ENCODE data around the gene PPIAL4G.
"Not testable (repeated sequence)": the region's sequence is repeated elsewhere in the genome, so short reads cannot be mapped to it uniquely, and the experiment has no call there.

Gene PPIAL4G

DNA sequence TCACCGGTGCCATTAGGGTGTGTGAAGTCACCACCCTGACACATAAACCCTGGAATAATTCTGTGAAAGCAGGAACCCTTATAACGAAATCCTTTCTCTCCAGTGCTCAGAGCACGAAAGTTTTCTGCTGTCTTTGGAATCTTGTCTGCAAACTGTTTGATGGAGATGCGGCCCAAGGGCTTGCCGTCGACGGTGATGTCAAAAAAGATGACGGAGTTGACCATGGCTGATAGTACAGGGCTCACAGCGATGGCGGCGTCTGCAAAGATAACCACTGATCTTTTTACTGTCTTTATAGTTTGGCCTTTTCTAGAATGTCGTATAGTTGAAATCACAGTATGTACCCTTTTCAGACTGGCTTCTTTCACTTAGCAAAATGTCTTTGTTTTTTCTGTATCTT, at the start of gene PPIAL4G:
Gene PPIAL4G (minus strand): TSS at position 274 of the 400 bp plus-strand sequence. CDS start 50 bp downstream, at position 224.
- DNase-seq, result not testable (repeated sequence)

DNA sequence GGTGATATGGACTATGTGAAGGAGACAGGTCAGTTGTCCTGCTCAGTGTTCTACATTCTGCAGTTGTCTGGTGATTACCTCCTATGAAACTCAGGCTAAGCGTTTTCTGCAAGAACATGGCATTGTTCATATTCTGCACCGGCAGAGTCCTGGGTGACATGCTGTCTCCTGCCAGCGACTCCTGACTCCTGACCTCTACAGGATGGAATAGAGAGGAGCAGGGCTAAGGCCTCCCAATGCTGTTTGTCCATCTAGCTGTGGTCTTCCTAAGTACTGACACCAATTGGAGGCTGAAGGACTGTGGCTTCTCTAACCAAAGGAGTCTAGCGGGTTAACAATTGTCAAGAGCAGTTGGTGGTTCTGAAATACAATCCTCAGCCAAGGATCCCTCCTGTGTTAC, 49.1 kb upstream of the PPIAL4G start:
- peak; percentile 2 for DNase-seq

DNA sequence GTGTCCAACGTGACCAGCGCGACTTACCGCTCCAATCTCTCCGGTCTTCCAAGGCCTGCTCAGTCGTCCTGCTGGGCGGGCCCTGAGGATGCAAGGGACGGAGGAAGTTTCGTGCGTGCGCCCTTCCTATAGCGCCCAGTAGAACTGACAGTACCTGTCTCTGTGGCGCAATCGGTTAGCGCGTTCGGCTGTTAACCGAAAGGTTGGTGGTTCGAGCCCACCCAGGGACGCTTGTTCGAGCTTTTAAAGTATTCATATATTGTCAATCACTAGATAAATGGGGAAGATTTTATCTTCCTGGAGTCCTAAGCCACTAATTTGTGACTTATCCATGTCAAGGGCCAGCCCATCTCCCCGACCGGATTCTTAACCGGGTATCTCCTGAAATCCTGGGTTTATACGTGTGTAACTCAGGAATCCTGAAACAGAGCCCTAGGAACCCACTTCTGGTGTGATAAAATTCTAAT, 46.0 kb upstream of the PPIAL4G start:
- peak; percentile 72 for DNase-seq

GRCh38 chr1:148528591-148528990, 45.5 kb upstream of the PPIAL4G start:
- DNase-seq, result not testable (repeated sequence)

DNA sequence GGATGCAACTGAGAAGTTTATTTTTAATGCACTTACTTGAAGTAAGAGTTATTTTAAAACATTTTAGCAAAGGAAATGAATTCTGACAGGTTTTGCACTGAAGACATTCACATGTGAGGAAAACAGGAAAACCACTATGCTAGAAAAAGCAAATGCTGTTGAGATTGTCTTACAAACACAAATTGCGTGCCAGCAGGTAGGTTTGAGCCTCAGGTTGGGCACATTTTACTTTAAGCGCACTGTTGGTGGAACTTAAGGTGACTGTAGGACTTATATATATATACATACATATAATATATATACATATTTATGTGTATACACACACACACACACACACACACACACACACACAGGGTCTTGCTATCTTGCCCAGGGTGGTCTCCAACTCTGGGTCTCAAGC, 43.5 kb upstream of the PPIAL4G start:
- DNase-seq, result not testable (repeated sequence)

- DNase-seq, result not testable (repeated sequence)
Observed at GRCh38 chr1:148523205-148524144, 40.4 kb upstream of the PPIAL4G start.

DNA sequence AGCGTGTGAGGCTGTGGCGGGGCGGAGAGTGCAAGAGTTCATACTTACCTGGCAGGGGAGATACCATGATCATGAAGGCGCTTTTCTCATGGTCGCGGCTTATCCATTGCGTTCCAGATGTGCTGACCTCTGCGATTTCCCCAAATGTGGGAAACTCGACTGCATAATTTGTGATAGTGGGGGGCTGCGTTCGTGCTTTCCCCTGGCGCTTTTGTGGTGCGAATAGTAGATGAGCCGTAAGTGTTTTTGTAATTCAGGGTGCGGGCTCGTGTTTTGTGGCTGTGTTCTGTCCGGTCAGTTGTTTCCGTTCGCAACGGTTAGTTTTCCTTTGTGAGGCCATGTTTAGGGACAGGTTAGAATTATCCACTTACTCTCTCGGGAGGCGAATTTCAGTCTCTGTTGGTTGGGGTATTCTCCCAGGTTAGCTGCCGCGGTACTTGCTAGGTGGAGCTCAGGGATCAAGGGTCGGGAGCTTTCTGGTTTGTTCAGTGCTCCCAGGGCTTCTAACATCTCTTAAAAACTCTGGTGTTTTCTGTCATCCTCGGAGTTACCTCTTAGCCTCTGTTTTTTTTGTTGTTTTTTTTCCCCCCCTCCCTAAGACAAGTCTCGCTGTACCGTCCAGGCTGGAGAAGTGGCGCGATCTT, 39.6 kb upstream of the PPIAL4G start:
- peak; percentile 99 for DNase-seq

DNA sequence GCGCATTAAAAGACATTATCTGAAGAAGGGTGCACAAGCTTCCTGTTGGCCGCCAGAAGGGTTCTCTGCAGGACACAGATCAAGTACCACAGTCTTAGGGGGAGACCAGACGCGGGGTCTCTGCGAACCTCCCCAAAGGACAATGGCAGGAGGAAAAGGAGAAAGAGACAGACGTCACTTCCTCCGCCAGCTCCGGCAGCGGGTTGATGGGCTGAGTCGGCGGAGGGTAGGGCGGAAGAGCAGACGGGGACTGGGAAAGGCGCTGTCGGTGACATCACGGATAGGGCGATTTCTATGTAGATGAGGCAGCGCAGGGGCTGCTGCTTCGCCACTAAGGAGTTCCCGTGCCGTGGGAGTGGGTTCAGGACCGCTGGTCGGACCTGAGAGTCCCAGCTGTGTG, 39.0 kb upstream of the PPIAL4G start:
- peak; percentile 96 for DNase-seq

- not testable (repeated sequence) for DNase-seq
Observed at GRCh38 chr1:148514310-148514709, 31.2 kb upstream of the PPIAL4G start.

- DNase-seq, result peak; percentile 1
Observed at GRCh38 chr1:148512571-148513184, 29.6 kb upstream of the PPIAL4G start.

- not testable (repeated sequence) for DNase-seq
Observed at GRCh38 chr1:148493933-148494332, 10.8 kb upstream of the PPIAL4G start.

GRCh38 chr1:148481134-148481533, 2.0 kb downstream of the PPIAL4G start:
- DNase-seq, result not testable (repeated sequence)

DNA sequence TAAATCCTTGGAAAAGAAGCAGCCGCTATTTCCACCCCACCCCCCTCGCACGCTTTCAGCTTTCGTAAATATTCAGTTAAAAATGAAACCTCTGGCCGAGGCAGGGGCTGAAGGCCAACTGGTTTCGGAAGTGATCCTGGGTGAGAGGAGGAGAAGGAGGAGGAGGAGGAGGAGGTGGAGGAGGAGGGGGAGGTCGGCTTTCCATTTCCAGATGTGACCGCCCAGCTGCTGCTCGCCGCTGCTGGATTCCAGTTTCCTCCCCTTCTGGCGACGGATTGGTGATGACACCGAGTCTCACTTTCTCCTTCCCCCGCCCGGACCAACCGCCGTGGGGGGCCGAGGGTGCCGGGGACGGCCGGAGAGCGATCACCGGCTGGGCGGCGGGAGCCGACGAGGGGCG, 23.4 kb downstream of the PPIAL4G start:
- DNase-seq, result not testable (repeated sequence)

- peak; percentile 66 for DNase-seq
Observed at GRCh38 chr1:148458901-148459581, 24.1 kb downstream of the PPIAL4G start.

GRCh38 chr1:148458398-148458797, 24.7 kb downstream of the PPIAL4G start:
- not testable (repeated sequence) for DNase-seq

DNA sequence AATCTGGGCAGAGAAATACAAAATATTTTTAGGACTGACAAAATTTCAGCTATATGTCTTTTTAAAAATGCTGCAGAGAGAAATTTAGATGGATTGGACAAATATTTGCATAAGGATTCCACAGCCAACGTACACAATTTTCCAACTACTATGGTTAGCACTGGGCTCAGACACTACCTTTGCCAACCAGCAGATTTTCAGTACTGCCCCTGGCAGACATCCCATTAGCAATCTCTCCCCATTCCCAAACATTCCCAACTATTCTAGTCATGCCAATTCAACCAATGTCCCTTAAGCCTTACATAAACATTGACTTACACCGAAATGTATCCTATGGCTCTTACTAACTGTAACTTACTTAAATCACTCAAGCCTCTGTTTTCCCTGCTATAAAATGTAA, 30.3 kb downstream of the PPIAL4G start:
- not testable (repeated sequence) for DNase-seq

GRCh38 chr1:148439654-148440325, 43.3 kb downstream of the PPIAL4G start:
- DNase-seq, result not testable (repeated sequence)

DNA sequence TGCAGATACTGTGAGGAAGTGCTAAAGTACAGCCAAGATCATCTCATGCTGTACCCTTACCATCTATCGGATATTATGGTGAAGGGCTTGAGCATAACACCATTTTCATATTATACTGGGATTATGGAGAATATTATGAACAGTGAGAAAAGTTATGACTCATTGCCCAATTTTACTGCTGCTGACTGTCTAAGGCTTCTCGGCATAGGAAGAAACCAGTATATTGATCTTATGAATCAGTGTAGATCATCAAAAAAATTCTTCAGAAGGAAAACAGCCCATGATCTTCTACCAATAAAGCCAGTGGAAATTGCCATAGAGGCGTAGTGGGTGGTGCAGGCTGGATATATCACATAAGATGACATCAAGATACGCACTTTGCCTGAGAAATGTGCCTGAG, 47.7 kb downstream of the PPIAL4G start:
- DNase-seq, result no peak

DNA sequence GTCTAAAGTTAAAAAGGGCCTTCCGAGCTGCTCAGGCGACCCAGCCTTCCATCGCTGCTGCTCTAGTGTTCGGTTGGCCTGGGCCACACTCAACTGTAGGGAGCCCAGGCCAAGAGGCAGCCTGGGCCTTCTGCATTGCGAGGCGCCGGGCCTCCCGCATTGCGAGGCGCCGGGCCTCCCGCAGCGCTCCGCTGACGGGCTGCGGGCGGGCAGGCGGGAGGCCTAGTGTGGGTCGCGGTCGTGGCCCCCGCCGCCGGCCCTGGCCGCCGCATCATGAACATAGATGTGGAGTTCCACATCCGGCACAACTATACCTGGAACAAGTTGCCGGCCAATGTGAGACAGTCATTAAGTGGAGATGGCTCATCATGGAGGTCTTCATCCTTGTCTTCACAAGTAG, 48.3 kb downstream of the PPIAL4G start:
- DNase-seq, result no peak

DNA sequence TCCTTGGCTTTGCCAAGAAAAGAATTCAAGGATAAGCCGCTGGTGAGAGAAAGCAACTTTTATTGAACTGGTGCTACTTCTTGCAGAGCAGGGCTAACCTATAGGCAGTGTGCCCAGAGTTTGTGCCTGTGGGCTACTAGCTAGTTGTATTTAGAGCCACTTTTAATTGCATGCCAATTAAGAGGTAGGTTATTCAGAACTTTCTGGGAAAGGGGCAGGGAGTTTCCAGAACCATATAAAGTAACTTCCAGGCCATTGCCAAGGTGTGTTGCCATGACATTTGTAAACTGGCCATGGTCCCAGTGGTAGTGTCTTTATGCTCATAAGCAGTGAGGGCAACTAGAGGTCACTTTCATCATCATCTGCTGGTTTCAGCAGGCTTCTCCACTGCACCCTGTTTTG, 50.2 kb downstream of the PPIAL4G start:
- DNase-seq, result not testable (repeated sequence)

All from hematopoietic multipotent progenitor cell treated with erythropoietin and hydrocortisone succinate and interleukin-3 and kit ligand, for 4 days (in vitro differentiated cells).